Spleen (tissue), 11 donors: ENCODE results near the gene PEDS1. TPM values are rescaled to one million over a fixed set of nuclear protein-coding genes. Genes with fewer than 3 reads are reported as not detected.

Experiments used
- DNase-seq: peaks from one replicate; pipeline ENCODE4 v3.0.0-alpha.2; 2020
- H3K27ac ChIP-seq, 8 donors: fragments of 200-600 bp; sonication (generic) in 7 of 8; 1 replicate in 4 of 8; 2 replicates in 4 of 8; pipeline versions ENCODE4 v1.5.0 to v1.8.0; 2016 to 2021; ENCODE audit warnings: inconsistent platforms in 4 of 8, mild to moderate bottlenecking in 4 of 8, moderate library complexity in 1 of 8
- H3K27me3 ChIP-seq, 7 donors: fragments of 200-600 bp; sonication (generic) in 6 of 7; replicated peaks in 1 of 7; 1 replicate in 4 of 7; 2 replicates in 3 of 7; pipeline versions ENCODE4 v1.5.0 to v1.8.0; 2016 to 2021; ENCODE audit warnings: inconsistent platforms in 3 of 7, mild to moderate bottlenecking in 1 of 7
- H3K36me3 ChIP-seq, 6 donors: fragments of 200-600 bp; sonication (generic) in 5 of 6; 1 replicate in 4 of 6; 2 replicates in 2 of 6; pipeline versions ENCODE4 v1.5.0 to v1.8.0; 2016 to 2021; ENCODE audit warnings: inconsistent platforms in 2 of 6
- H3K4me1 ChIP-seq, 6 donors: fragments of 200-600 bp; sonication (generic) in 5 of 6; 1 replicate in 3 of 6; 2 replicates in 3 of 6; pipeline versions ENCODE4 v1.5.0 to v1.8.0; 2016 to 2021; ENCODE audit warnings: inconsistent platforms in 3 of 6
- H3K4me3 ChIP-seq, 8 donors: fragments of 200-600 bp; sonication (generic) in 7 of 8; 1 replicate in 4 of 8; 2 replicates in 4 of 8; pipeline versions ENCODE4 v1.5.0 to v1.8.0; 2016 to 2021; ENCODE audit warnings: inconsistent platforms in 4 of 8, mild to moderate bottlenecking in 4 of 8, moderate library complexity in 2 of 8
- H3K9me3 ChIP-seq, 8 donors: fragments of 200-600 bp; sonication (generic) in 7 of 8; 1 replicate in 4 of 8; 2 replicates in 4 of 8; pipeline versions ENCODE4 v1.5.0 to v1.8.0; 2016 to 2021; ENCODE audit warnings: inconsistent platforms in 4 of 8
- CTCF ChIP-seq, 11 experiments: fragments of 200-600 bp in 7 of 11; fragments of 450-650 bp in 4 of 11; sonication (generic) in 4 of 11; IDR thresholded peaks in 8 of 11; conservative IDR thresholded peaks in 3 of 11; 1 replicate in 7 of 11; 2 replicates in 4 of 11; pipeline versions ENCODE4 v1.4.0 to v1.8.0; 2016 to 2021; ENCODE audit warnings: antibody characterized with exemption in 11 of 11, inconsistent platforms in 4 of 11, mild to moderate bottlenecking in 1 of 11
- POLR2A ChIP-seq, 3 donors: fragments of 450-650 bp; IDR thresholded peaks; one replicate each; pipeline ENCODE4 v1.5.1; 2017; ENCODE audit warnings: antibody characterized with exemption in 3 of 3, mild to moderate bottlenecking in 1 of 3
- POLR2AphosphoS5 ChIP-seq, 3 donors: sonication (generic); formaldehyde crosslinking; IDR thresholded peaks; one replicate each; pipeline ENCODE4 v1.5.1; 2017; ENCODE audit warnings: antibody characterized with exemption in 3 of 3
- WGBS, 5 donors: extraction: QIAGEN DNeasy Blood & Tissue Kit in 3 of 5; methylation state at CpG; one replicate each; pipeline versions ENCODE4 v1.1.5 to v1.1.7; 2013 to 2018; 5-methylcytosine and 5-hydroxymethylcytosine counted together
- intact Hi-C: fragments of 100-400 bp; cut with DNase I; formaldehyde crosslinking; loops from one replicate; pipeline ENCODE4 v1.15.0; 2023; ENCODE audit warnings: low total_unique reads
- polyA plus RNA-seq, 3 donors: library from polyadenylated mRNA; stranded (reverse); fragments of 200-250 nt; gene quantifications; one replicate each; pipeline ENCODE4 v1.2.1, GENCODE V29; 2013
- total RNA-seq, 7 donors: library from RNA; depleted of rRNA in 3 of 7; stranded (reverse); fragments of >200 nt in 3 of 7; fragmentation: NEBNext Ultra II Directional in 4 of 7; extraction: Animal tissue kit (Norgen Biotek cat#: 25700) in 4 of 7; gene quantifications; one replicate each; pipeline versions ENCODE4 v1.1.0 to v1.2.1, GENCODE V29; 2016 to 2021
- donor health status: healthy with polysubstance abuse.
- donor health status: DM: no; HTN: no; CAD: no; lungs with moderate emphysema.
- donor health status: DM: no; HTN: no; CAD: no.
- donor health status: Bipolar disorder and iron deficiency.
- donor health status: healthy.
- donor health status: DM: no; HTN: no; CAD: no.
- donor health status: DM: yes; HTN: yes; CAD: no.

Gene PEDS1
- total and polyA plus RNA-seq, 10 donors = 9.6 to 24.8 (median 15.7) TPM

GRCh38 chr20:50190251-50191064 is 36.9 kb upstream of the PEDS1 start, which contains the start of gene CEBPB:
CEBPB (plus strand) TSS chr20:50190830; CDS start chr20:50191034, 204 bp downstream.
- peak; percentile 89 to 98 (median 95) for TF ChIP-seq POLR2A (IDR thresholded peaks at IDR 0.05)
- peak; percentile 97 for TF ChIP-seq POLR2AphosphoS5 (IDR thresholded peaks at IDR 0.05)
- TF ChIP-seq CTCF (IDR thresholded peaks at IDR 0.05 in 8 of 11, conservative IDR thresholded peaks at IDR 0.05 in 3 of 11) = peak; percentile 62 to 96 (median 88)
- WGBS, 5 donors = 0 to 2% (median 1%) methylated on average over 4 to 89 of the region's 89 CpGs
- peak; percentile 98 for DNase-seq
- Histone ChIP-seq H3K27ac (peak within 1 kb of the TSS; percentile 95 to 100 (median 98)), H3K4me1 (peaks cover 17 to 79% (median 42%) of the 10 kb centered on the region in 6 donors), H3K9me3 (no peaks in the 10 kb centered on the region), H3K36me3 (peaks cover 0 to 30% (median 6%) of the 10 kb centered on the region in 6 donors), H3K4me3 (peak within 1 kb of the TSS; percentile 68 to 90 (median 84)), H3K27me3 (peaks cover 0 to 7% (median 0%) of the 10 kb centered on the region in 7 donors)
- intact Hi-C loops = loop anchor here (2.0 to 10.0 kb wide), 3 partner anchors 84 to 387 kb away; no protein-coding TSS in a partner anchor

- no peak for TF ChIP-seq CTCF (IDR thresholded peaks at IDR 0.05 in 8 of 11, conservative IDR thresholded peaks at IDR 0.05 in 3 of 11)
- TF ChIP-seq POLR2AphosphoS5 (IDR thresholded peaks at IDR 0.05) = no peak
- no peak for TF ChIP-seq POLR2A (IDR thresholded peaks at IDR 0.05)
- H3K36me3 ChIP-seq = peaks cover 0 to 25% (median 6%) of the 10 kb centered on the region in 6 donors
- 41 to 78% (median 47%) methylated on average over 6 to 29 of the region's 29 CpGs for WGBS, 5 donors
- H3K27me3 ChIP-seq = peaks cover 0 to 14% (median 0%) of the 10 kb centered on the region in 7 donors
- peak; percentile 91 for DNase-seq
- no peaks in the 10 kb centered on the region for H3K9me3 ChIP-seq
- intact Hi-C loops = loop anchor here (2.0 to 10.0 kb wide), 3 partner anchors 85 to 388 kb away; no protein-coding TSS in a partner anchor
- peaks cover 17 to 72% (median 39%) of the 10 kb centered on the region in 6 donors for H3K4me1 ChIP-seq
- H3K4me3 ChIP-seq = peak overlapping the region in 7 of 8 donors; percentile 75 to 90 (median 88)
- H3K27ac ChIP-seq = peak overlapping the region; percentile 95 to 100 (median 98)
These were observed 36.2 kb upstream of the PEDS1 start for GRCh38 chr20:50189681-50190250.

GRCh38 chr20:50188879-50189680 is 35.6 kb upstream of the PEDS1 start:
- H3K27me3 ChIP-seq = peaks cover 0 to 15% (median 0%) of the 10 kb centered on the region in 7 donors
- H3K4me1 ChIP-seq = peaks cover 17 to 66% (median 34%) of the 10 kb centered on the region in 6 donors
- peak overlapping the region in 1 of 8 donors; percentile 79 for H3K4me3 ChIP-seq
- H3K9me3 ChIP-seq = no peaks in the 10 kb centered on the region
- TF ChIP-seq POLR2AphosphoS5 (IDR thresholded peaks at IDR 0.05) = no peak
- no peak for TF ChIP-seq CTCF (IDR thresholded peaks at IDR 0.05 in 8 of 11, conservative IDR thresholded peaks at IDR 0.05 in 3 of 11)
- TF ChIP-seq POLR2A (IDR thresholded peaks at IDR 0.05) = no peak
- peak; percentile 84 for DNase-seq
- H3K36me3 ChIP-seq = peaks cover 0 to 18% (median 3%) of the 10 kb centered on the region in 6 donors
- H3K27ac ChIP-seq = peak overlapping the region in 6 of 8 donors; percentile 96 to 100 (median 98)
- intact Hi-C loops = no loop called here
- 68 to 85% (median 78%) methylated on average over 7 to 18 of the region's 18 CpGs for WGBS, 5 donors
